ENCODE data around the gene LAMC3.

- TF ChIP-seq CTCF (IDR thresholded peaks at IDR 0.05; ENCODE audit: poor library complexity): no peak
- TF ChIP-seq EZH2 (IDR thresholded peaks at IDR 0.05; ENCODE audit: borderline replicate concordance): no peak
- TF ChIP-seq EZH2phosphoT487 (IDR thresholded peaks at IDR 0.05; ENCODE audit: low read depth, severe bottlenecking, unreplicated experiment): no peak
Measured at GRCh38 chr9:131031642-131032005, 22.6 kb downstream of the LAMC3 start.
